Keratinocyte (primary cell): Measurements from ENCODE around the gene TMEM74B. TPM values are rescaled to one million over a fixed set of nuclear protein-coding genes. Genes with fewer than 3 reads are reported as not detected.

Experiments
- DNase-seq: peaks from one replicate; pipeline ENCODE4 v3.0.0-alpha.2; 2011; ENCODE audit warnings: low read depth, missing footprints, low spot score
- FAIRE-seq: peaks from 2 replicates; lab custom pipeline; 2011; peaks lifted over from hg19 to GRCh38; lab: Jason Lieb, UNC
- H2AFZ ChIP-seq: 2 replicates; pipeline ENCODE4 v1.6.0; 2012; ENCODE audit warnings: low read length, control low read depth, inconsistent platforms; ENCODE audit not compliant: control insufficient read depth
- H3K27ac ChIP-seq: 2 replicates; pipeline ENCODE4 v1.5.1; 2011; ENCODE audit warnings: low read length; ENCODE audit not compliant: control insufficient read depth, insufficient read depth
- H3K27me3 ChIP-seq: 3 replicates; pipeline ENCODE4 v1.6.0; 2011; ENCODE audit warnings: low read length; ENCODE audit not compliant: control insufficient read depth, insufficient read depth; ENCODE audit errors: extremely low read depth
- H3K36me3 ChIP-seq, 2 experiments: 2 replicates in 1 of 2; 3 replicates in 1 of 2; pipeline ENCODE4 v1.5.1; 2011; ENCODE audit warnings: low read length in 2 of 2, mild to moderate bottlenecking in 1 of 2; ENCODE audit not compliant: control insufficient read depth in 2 of 2, insufficient read depth in 2 of 2; ENCODE audit errors: extremely low read depth in 1 of 2
- H3K4me1 ChIP-seq: 3 replicates; pipeline ENCODE4 v1.5.1; 2011; ENCODE audit warnings: low read length; ENCODE audit not compliant: control insufficient read depth, insufficient read depth; ENCODE audit errors: extremely low read depth
- H3K4me2 ChIP-seq: 3 replicates; pipeline ENCODE4 v1.6.0; 2011; ENCODE audit warnings: low read depth, low read length; ENCODE audit not compliant: control insufficient read depth, insufficient read depth; ENCODE audit errors: extremely low read depth
- H3K4me3 ChIP-seq, 3 experiments: fragments of 200-600 bp in 1 of 3; sonication (generic) in 1 of 3; 2 replicates in 2 of 3; 3 replicates in 1 of 3; pipeline ENCODE4 v1.5.1; 2011 to 2016; ENCODE audit warnings: low read length in 3 of 3, mild to moderate bottlenecking in 3 of 3, control low read depth in 2 of 3, inconsistent platforms in 1 of 3, low read depth in 1 of 3, mixed read lengths in 1 of 3, mixed run types in 1 of 3, moderate library complexity in 1 of 3; ENCODE audit not compliant: control insufficient read depth in 2 of 3, insufficient read depth in 2 of 3; ENCODE audit errors: extremely low read depth in 1 of 3
- H3K79me2 ChIP-seq: 2 replicates; pipeline ENCODE4 v1.6.0; 2012; ENCODE audit warnings: low read length; ENCODE audit not compliant: control insufficient read depth, insufficient read depth
- H3K9ac ChIP-seq: 3 replicates; pipeline ENCODE4 v1.6.0; 2011; ENCODE audit warnings: low read length; ENCODE audit not compliant: control insufficient read depth, insufficient read depth; ENCODE audit errors: extremely low read depth
- H3K9me1 ChIP-seq: 3 replicates; pipeline ENCODE4 v1.6.0; 2011; ENCODE audit warnings: low read length; ENCODE audit not compliant: control insufficient read depth, insufficient read depth; ENCODE audit errors: extremely low read depth
- H3K9me3 ChIP-seq: 2 replicates; pipeline ENCODE4 v1.5.1; 2012; ENCODE audit warnings: low read depth, low read length; ENCODE audit not compliant: control insufficient read depth
- H4K20me1 ChIP-seq: 3 replicates; pipeline ENCODE4 v1.6.0; 2011; ENCODE audit warnings: low read length; ENCODE audit not compliant: control insufficient read depth, insufficient read depth; ENCODE audit errors: extremely low read depth
- CTCF ChIP-seq, 3 experiments: IDR thresholded peaks in 1 of 3; conservative IDR thresholded peaks in 1 of 3; optimal IDR thresholded peaks in 1 of 3; 2 replicates in 2 of 3; 3 replicates in 1 of 3; pipeline versions ENCODE3 to v1.5.1; 2011; ENCODE audit warnings: low read length in 3 of 3, mild to moderate bottlenecking in 3 of 3, moderate library complexity in 2 of 3, control low read depth in 1 of 3, inconsistent platforms in 1 of 3; ENCODE audit not compliant: insufficient read depth in 2 of 3; ENCODE audit errors: extremely low read depth in 1 of 3
- EZH2 ChIP-seq: IDR thresholded peaks from one replicate; pipeline ENCODE4 v1.6.1; 2012; ENCODE audit warnings: inconsistent platforms, mild to moderate bottlenecking, low read length, moderate library complexity
- dilution Hi-C: fragments of 300-500 bp; cut with MboI; formaldehyde crosslinking; loops from one replicate; pipeline ENCODE4 v1.7.0; 2020; ENCODE audit warnings: low sequenced_read_pairs; ENCODE audit not compliant: extremely low pct_ligation_motif_present
- polyA minus RNA-seq, 3 experiments: library from RNA; depleted of rRNA, polyadenylated mRNA; stranded (reverse); fragments of >200 nt; gene quantifications; 1 replicate in 1 of 3; 2 replicates in 1 of 3; 3 replicates in 1 of 3; pipeline ENCODE4 v1.2.3, GENCODE V29; 2011
- polyA plus RNA-seq, 5 experiments: library from polyadenylated mRNA; depleted of rRNA in 3 of 5; stranded (reverse) in 3 of 5; stranded (forward) in 1 of 5; unstranded in 1 of 5; fragments of >200 nt; gene quantifications; 1 replicate in 1 of 5; 2 replicates in 3 of 5; 3 replicates in 1 of 5; pipeline versions ENCODE4 v1.2.1 to v1.2.3, GENCODE V29; 2011 to 2012; ENCODE audit warnings: missing spikeins in 2 of 5, low read depth in 1 of 5, low replicate concordance in 1 of 5

TMEM74B gene
- polyA plus RNA-seq, result 0.33 to 3.4 TPM (median 0.58 TPM) in 3 replicates
- polyA plus RNA-seq (2011; ENCODE audit: low read depth), result 2.9 TPM
- polyA plus RNA-seq (2011; cell fraction: cytosol; rRNA removed), result 0.07 and 0.36 TPM in 2 replicates
- 11.8 and 18.4 TPM in 2 replicates for polyA plus RNA-seq (2011; cell fraction: nucleus; rRNA removed)
- polyA plus RNA-seq (2012; ENCODE audit: low replicate concordance), result 0.54 and 4.4 TPM in 2 replicates
- polyA minus RNA-seq, result 0.59 to 1.4 TPM in 2 of 3 replicates, not detected in the other
- not detected for polyA minus RNA-seq (2011; cell fraction: cytosol; rRNA and poly(A)+ RNA removed)
- polyA minus RNA-seq (2011; cell fraction: nucleus; rRNA and poly(A)+ RNA removed), result 0.63 and 0.70 TPM in 2 replicates

- no peaks in the 10 kb centered on the region for H3K4me1 ChIP-seq
These were observed at the start of gene TMEM74B for GRCh38 chr20:1184638-1185315. Gene TMEM74B (minus strand): TSS chr20:1184981. CDS start chr20:1183801, 1,180 bp downstream.

GRCh38 chr20:1232286-1233111, 47.7 kb upstream of the TMEM74B start:
- no peak overlapping the region for H2AFZ ChIP-seq
- no peaks in the 10 kb centered on the region for H3K4me1 ChIP-seq
- FAIRE-seq, result no peak
- H3K27me3 ChIP-seq, result peaks cover 11% of the 10 kb centered on the region
- H3K36me3 ChIP-seq, result no peaks in the 10 kb centered on the region
- no peak overlapping the region for H3K9ac ChIP-seq
- no peaks in the 10 kb centered on the region for H3K79me2 ChIP-seq
- dilution Hi-C loops, result no loop called here
- H3K27ac ChIP-seq, result no peak overlapping the region
- H3K9me3 ChIP-seq, result no peaks in the 10 kb centered on the region
- no peak overlapping the region for H3K4me2 ChIP-seq
- H4K20me1 ChIP-seq, result no peaks in the 10 kb centered on the region
- no peak for DNase-seq
- no peaks in the 10 kb centered on the region for H3K9me1 ChIP-seq
- TF ChIP-seq CTCF (optimal IDR thresholded peaks at IDR 0.05 in 1 of 3, IDR thresholded peaks at IDR 0.05 in 1 of 3, conservative IDR thresholded peaks at IDR 0.05 in 1 of 3; ENCODE audit: extremely low read depth in 1 of 3, insufficient read depth in 2 of 3, low read length in 3 of 3) (no peak), EZH2 (no peak)
- H3K4me3 ChIP-seq, result no peak overlapping the region

More at GRCh38 chr20:1184638-1185315, at the start of gene TMEM74B:
- Histone ChIP-seq H3K27ac (no peak within 1 kb of the TSS), H3K4me2 (peak within 1 kb of the TSS; percentile 29), H4K20me1 (no peaks in the 10 kb centered on the region), H3K9ac (no peak within 1 kb of the TSS), H3K9me3 (no peaks in the 10 kb centered on the region), H2AFZ (no peak within 1 kb of the TSS), H3K79me2 (no peaks in the 10 kb centered on the region), H3K36me3 (no peaks in the 10 kb centered on the region), H3K9me1 (no peaks in the 10 kb centered on the region), H3K27me3 (peaks cover 42% of the 10 kb centered on the region), H3K4me3 (peak within 1 kb of the TSS in 2 of 3 experiments; percentile 17 to 35)
- dilution Hi-C loops, result no loop called here
- peak; percentile 94 for TF ChIP-seq EZH2
- no peak for TF ChIP-seq CTCF (optimal IDR thresholded peaks at IDR 0.05 in 1 of 3, IDR thresholded peaks at IDR 0.05 in 1 of 3, conservative IDR thresholded peaks at IDR 0.05 in 1 of 3; ENCODE audit: extremely low read depth in 1 of 3, insufficient read depth in 2 of 3, low read length in 3 of 3)
- DNase-seq (no peak), FAIRE-seq (no peak)
